Mesenchymal stem cell (in vitro differentiated cells and primary cell): Measurements from ENCODE around the gene FBXW11.

Source experiments
- DNase-seq: peaks from one replicate; pipeline ENCODE4 v3.0.0-alpha.2; 2013
- H2AFZ ChIP-seq: one replicate; pipeline ENCODE4 v1.6.1; 2013; ENCODE audit warnings: low read depth, mild to moderate bottlenecking, control low read depth, inconsistent platforms, low read length, moderate library complexity
- H2AK5ac ChIP-seq: 2 replicates; pipeline ENCODE4 v1.6.1; 2013; ENCODE audit warnings: low read length, moderate library complexity, mild to moderate bottlenecking, inconsistent platforms; ENCODE audit not compliant: severe bottlenecking
- H2BK120ac ChIP-seq: one replicate; pipeline ENCODE4 v1.6.1; 2013; ENCODE audit warnings: low read depth, mild to moderate bottlenecking, inconsistent platforms, low read length, moderate library complexity
- H2BK12ac ChIP-seq, 2 experiments: one replicate each; pipeline ENCODE4 v1.6.1; 2013; ENCODE audit warnings: inconsistent platforms in 2 of 2, low read length in 2 of 2, mild to moderate bottlenecking in 2 of 2, moderate library complexity in 2 of 2, control low read depth in 1 of 2
- H2BK15ac ChIP-seq: one replicate; pipeline ENCODE4 v1.6.1; 2013; ENCODE audit warnings: mild to moderate bottlenecking, low read depth, inconsistent platforms; ENCODE audit not compliant: poor library complexity, severe bottlenecking
- H2BK5ac ChIP-seq: 2 replicates; pipeline ENCODE4 v1.6.1; 2013; ENCODE audit warnings: low read depth, mild to moderate bottlenecking, low read length, control low read depth, inconsistent platforms; ENCODE audit not compliant: poor library complexity, severe bottlenecking
- H3K14ac ChIP-seq, 2 experiments: one replicate each; pipeline ENCODE4 v1.6.1; 2013; ENCODE audit warnings: inconsistent platforms in 2 of 2, low read length in 2 of 2, control low read depth in 1 of 2, mild to moderate bottlenecking in 1 of 2, moderate library complexity in 1 of 2
- H3K18ac ChIP-seq, 2 experiments: one replicate each; pipeline ENCODE4 v1.6.1; 2013; ENCODE audit warnings: inconsistent platforms in 2 of 2, low read length in 2 of 2, control low read depth in 1 of 2, low read depth in 1 of 2, mild to moderate bottlenecking in 1 of 2
- H3K23ac ChIP-seq, 2 experiments: one replicate each; pipeline ENCODE4 v1.6.1; 2013; ENCODE audit warnings: inconsistent platforms in 2 of 2, low read length in 2 of 2, mild to moderate bottlenecking in 2 of 2, moderate library complexity in 2 of 2, control low read depth in 1 of 2
- H3K27ac ChIP-seq: 2 replicates; pipeline ENCODE4 v1.5.1; 2013; ENCODE audit warnings: mild to moderate bottlenecking, moderate library complexity, low read length, control low read depth, inconsistent platforms; ENCODE audit not compliant: poor library complexity, severe bottlenecking
- H3K27me3 ChIP-seq, 2 experiments: 2 replicates each; pipeline versions ENCODE4 v1.6.1 to v1.7.0; 2013; ENCODE audit warnings: low read length in 2 of 2, mild to moderate bottlenecking in 2 of 2, moderate library complexity in 2 of 2, control low read depth in 1 of 2, inconsistent platforms in 1 of 2; ENCODE audit not compliant: control insufficient read depth in 1 of 2, insufficient read depth in 1 of 2
- H3K36me3 ChIP-seq, 2 experiments: 2 replicates each; pipeline versions ENCODE4 v1.6.1 to v1.7.0; 2013; ENCODE audit warnings: low read length in 2 of 2, control low read depth in 1 of 2, inconsistent platforms in 1 of 2, low read depth in 1 of 2, mild to moderate bottlenecking in 1 of 2; ENCODE audit not compliant: insufficient read depth in 2 of 2, control insufficient read depth in 1 of 2
- H3K4ac ChIP-seq, 2 experiments: one replicate each; pipeline ENCODE4 v1.6.1; 2013; ENCODE audit warnings: inconsistent platforms in 2 of 2, low read length in 2 of 2, mild to moderate bottlenecking in 2 of 2, moderate library complexity in 2 of 2, control low read depth in 1 of 2, low read depth in 1 of 2
- H3K4me1 ChIP-seq: 2 replicates; pipeline ENCODE4 v1.6.1; 2013; ENCODE audit warnings: low read depth, low read length, control low read depth; ENCODE audit not compliant: control insufficient read depth, insufficient read depth
- H3K4me2 ChIP-seq: 2 replicates; pipeline ENCODE4 v1.6.1; 2013; ENCODE audit warnings: low read length, mild to moderate bottlenecking, inconsistent platforms; ENCODE audit not compliant: poor library complexity, severe bottlenecking
- H3K4me3 ChIP-seq, 2 experiments: 2 replicates each; pipeline versions ENCODE4 v1.5.1 to v1.7.0; 2013; ENCODE audit warnings: low read length in 2 of 2, mild to moderate bottlenecking in 2 of 2, control low read depth in 1 of 2, low read depth in 1 of 2; ENCODE audit not compliant: insufficient read depth in 1 of 2
- H3K79me1 ChIP-seq: replicated peaks from 2 replicates; pipeline ENCODE4 v1.6.1; 2013; ENCODE audit warnings: mild to moderate bottlenecking, control low read depth, low read length, inconsistent platforms; ENCODE audit not compliant: poor library complexity, severe bottlenecking
- H3K9ac ChIP-seq: 2 replicates; pipeline ENCODE4 v1.7.0; 2013; ENCODE audit warnings: mild to moderate bottlenecking, low read length, moderate library complexity
- H3K9me3 ChIP-seq: 2 replicates; pipeline ENCODE4 v1.7.0; 2013; ENCODE audit warnings: mild to moderate bottlenecking, low read length; ENCODE audit not compliant: control insufficient read depth
- H4K8ac ChIP-seq: one replicate; pipeline ENCODE4 v1.6.1; 2013; ENCODE audit warnings: inconsistent platforms, mild to moderate bottlenecking, low read length, moderate library complexity
- H4K91ac ChIP-seq: one replicate; pipeline ENCODE4 v1.6.1; 2013; ENCODE audit warnings: mild to moderate bottlenecking, low read length, inconsistent platforms
- WGBS: methylation state at CpG from one replicate; pipeline ENCODE4 v1.1.7; 2013; ENCODE audit warnings: mixed read lengths; 5-methylcytosine and 5-hydroxymethylcytosine counted together

The FBXW11 gene

DNA sequence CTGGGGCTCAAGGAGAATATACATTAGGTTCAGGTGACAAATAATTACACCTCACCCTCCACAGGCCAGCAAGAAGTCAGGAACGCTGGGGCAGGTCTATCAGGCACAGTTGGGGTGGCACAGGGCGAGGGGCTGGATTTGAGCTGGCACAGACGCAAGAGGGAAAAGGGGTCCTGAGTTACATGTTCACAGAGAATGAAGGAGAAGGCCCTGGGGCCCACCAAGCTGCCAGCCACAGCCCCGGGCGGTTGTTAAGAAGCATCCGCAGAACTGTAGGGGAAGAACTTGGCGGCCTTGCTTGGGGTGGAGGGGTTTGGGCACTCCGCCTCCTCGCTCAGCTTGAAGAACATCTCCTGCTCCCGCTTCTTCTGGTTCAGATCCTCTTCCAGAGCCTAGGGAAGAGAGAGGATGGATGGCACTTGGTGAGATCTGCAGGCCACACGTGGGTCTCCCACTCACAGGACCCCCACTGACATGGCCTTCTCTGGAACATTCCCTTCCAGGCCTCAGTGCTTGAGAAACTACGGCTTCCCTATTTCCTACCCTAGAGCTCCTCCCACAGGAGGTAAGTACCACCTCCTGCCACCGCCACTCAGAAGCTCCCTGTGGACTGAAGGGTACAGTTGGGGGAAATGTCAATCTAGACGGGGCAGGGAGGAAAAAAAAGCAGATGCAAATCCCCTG lies 38.3 kb upstream of the FBXW11 start:
- no peak overlapping the region for H2AFZ ChIP-seq
- peaks cover 12% of the 10 kb centered on the region for H3K79me1 ChIP-seq
- no peak overlapping the region for H3K4me3 ChIP-seq
- H3K27me3 ChIP-seq, result no peaks in the 10 kb centered on the region
- H3K36me3 ChIP-seq, result peaks cover 48 to 56% of the 10 kb centered on the region in 2 experiments
- H3K4ac ChIP-seq, result no peak overlapping the region
- no peak overlapping the region for H2BK12ac ChIP-seq
- H3K18ac ChIP-seq, result no peak overlapping the region
- no peak overlapping the region for H4K8ac ChIP-seq
- DNase-seq, result no peak
- WGBS, result 82% methylated on average over 12 of the region's 14 CpGs
- H3K23ac ChIP-seq, result no peak overlapping the region
- no peak overlapping the region for H2BK5ac ChIP-seq
- H3K27ac ChIP-seq, result no peak overlapping the region
- H3K4me2 ChIP-seq, result no peak overlapping the region
- no peak overlapping the region for H3K14ac ChIP-seq
- peaks cover 2% of the 10 kb centered on the region for H3K4me1 ChIP-seq
- no peak overlapping the region for H2AK5ac ChIP-seq
- H4K91ac ChIP-seq, result no peak overlapping the region
- H3K9me3 ChIP-seq, result no peaks in the 10 kb centered on the region
- no peak overlapping the region for H2BK15ac ChIP-seq
- no peak overlapping the region for H2BK120ac ChIP-seq
- no peak overlapping the region for H3K9ac ChIP-seq

DNA sequence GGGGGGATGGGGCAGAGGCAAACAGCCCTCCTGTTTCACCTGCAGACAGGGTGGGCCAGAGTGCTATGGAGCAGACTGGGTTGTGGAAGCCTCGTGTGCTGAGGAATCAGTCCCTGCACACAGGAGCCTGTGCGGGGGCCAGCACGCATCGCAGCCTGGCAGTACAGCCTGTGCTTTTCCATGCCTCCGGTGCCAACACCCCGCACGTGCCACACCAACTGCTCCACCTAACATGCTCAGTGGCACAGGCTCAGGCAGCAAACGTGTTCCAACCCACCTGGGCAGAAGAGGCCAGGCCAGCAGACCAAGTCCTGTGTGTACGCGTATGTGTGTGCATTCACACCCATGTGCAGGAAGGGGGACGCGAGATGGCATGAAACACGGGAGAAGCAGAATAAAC lies 37.4 kb upstream of the FBXW11 start:
- no peaks in the 10 kb centered on the region for H3K9me3 ChIP-seq
- WGBS, result 95% methylated on average over 10 of the region's 13 CpGs
- H3K4me1 ChIP-seq, result peaks cover 2% of the 10 kb centered on the region
- no peak overlapping the region for H4K8ac ChIP-seq
- no peaks in the 10 kb centered on the region for H3K27me3 ChIP-seq
- peaks cover 41 to 47% of the 10 kb centered on the region in 2 experiments for H3K36me3 ChIP-seq
- no peak overlapping the region for H2BK12ac ChIP-seq
- H3K4ac ChIP-seq, result no peak overlapping the region
- H2AFZ ChIP-seq, result no peak overlapping the region
- H3K27ac ChIP-seq, result no peak overlapping the region
- no peak overlapping the region for H3K14ac ChIP-seq
- H2BK15ac ChIP-seq, result no peak overlapping the region
- no peak overlapping the region for H3K4me2 ChIP-seq
- H3K23ac ChIP-seq, result no peak overlapping the region
- no peak overlapping the region for H3K9ac ChIP-seq
- H2AK5ac ChIP-seq, result no peak overlapping the region
- H2BK120ac ChIP-seq, result no peak overlapping the region
- DNase-seq, result no peak
- no peak overlapping the region for H4K91ac ChIP-seq
- H3K4me3 ChIP-seq, result no peak overlapping the region
- no peak overlapping the region for H2BK5ac ChIP-seq
- H3K79me1 ChIP-seq, result peaks cover 7% of the 10 kb centered on the region
- no peak overlapping the region for H3K18ac ChIP-seq

DNA sequence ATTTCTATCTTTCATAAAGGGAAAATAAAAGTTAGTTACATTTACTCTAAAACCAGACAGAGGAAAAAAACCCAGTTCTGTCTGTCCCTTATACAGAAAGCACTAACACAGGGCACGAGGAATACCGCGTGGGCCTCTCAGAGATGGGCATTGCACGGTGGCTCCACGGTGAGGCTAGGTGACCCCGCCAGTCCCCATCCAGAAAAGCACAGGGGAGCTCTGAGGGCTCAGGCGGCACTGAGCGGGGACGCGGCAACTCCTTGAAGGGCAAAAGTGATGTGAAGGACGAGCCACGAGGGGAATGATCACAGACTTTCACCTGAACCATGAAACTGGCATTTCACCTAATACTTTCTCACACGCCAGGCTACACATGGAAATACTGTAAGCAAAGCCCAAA lies 35.7 kb upstream of the FBXW11 start:
- Histone ChIP-seq H3K9me3 (no peaks in the 10 kb centered on the region), H2AFZ (no peak overlapping the region), H2BK5ac (no peak overlapping the region), H2BK12ac (no peak overlapping the region), H3K4me3 (no peak overlapping the region), H3K14ac (no peak overlapping the region), H3K23ac (no peak overlapping the region), H2AK5ac (no peak overlapping the region), H3K4me1 (peaks cover 2% of the 10 kb centered on the region), H3K27me3 (no peaks in the 10 kb centered on the region), H3K9ac (no peak overlapping the region), H4K91ac (no peak overlapping the region), H2BK15ac (no peak overlapping the region), H3K4me2 (no peak overlapping the region), H3K27ac (no peak overlapping the region), H3K18ac (no peak overlapping the region), H3K79me1 (peaks cover 2% of the 10 kb centered on the region), H4K8ac (no peak overlapping the region), H3K36me3 (peaks cover 29 to 33% of the 10 kb centered on the region in 2 experiments), H3K4ac (no peak overlapping the region), H2BK120ac (no peak overlapping the region)
- 95% methylated on average over 13 of the region's 13 CpGs for WGBS
- DNase-seq, result no peak

DNA sequence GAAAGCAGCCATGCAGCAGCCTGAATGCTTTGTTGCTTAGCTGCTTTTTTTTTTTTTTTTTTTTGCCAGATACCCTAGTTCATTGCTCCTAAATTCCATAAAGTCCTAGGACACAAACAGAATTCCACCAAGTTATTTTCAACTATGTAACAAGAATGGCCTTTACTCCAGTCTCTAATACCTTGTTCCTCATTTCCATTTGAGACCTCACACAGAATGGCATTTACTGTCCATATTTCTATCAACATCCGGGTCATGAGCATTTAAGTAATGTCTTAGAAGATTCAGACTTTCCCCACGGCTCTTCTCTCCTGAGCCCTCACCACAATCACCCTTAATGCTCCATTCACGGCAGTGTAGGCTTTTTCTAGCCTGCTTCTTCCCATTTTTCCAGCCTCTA lies 31.7 kb upstream of the FBXW11 start:
- H3K4me2 ChIP-seq, result no peak overlapping the region
- H3K79me1 ChIP-seq, result no peaks in the 10 kb centered on the region
- H3K27me3 ChIP-seq, result no peaks in the 10 kb centered on the region
- H2BK120ac ChIP-seq, result no peak overlapping the region
- H2BK5ac ChIP-seq, result no peak overlapping the region
- H3K9me3 ChIP-seq, result no peaks in the 10 kb centered on the region
- no peak overlapping the region for H3K27ac ChIP-seq
- no peak overlapping the region for H3K23ac ChIP-seq
- no peak overlapping the region for H4K91ac ChIP-seq
- no peak overlapping the region for H3K4me3 ChIP-seq
- 95% methylated on average over 3 of the region's 3 CpGs for WGBS
- H3K36me3 ChIP-seq, result peaks cover under 1 to 7% of the 10 kb centered on the region in 2 experiments
- DNase-seq, result no peak
- no peaks in the 10 kb centered on the region for H3K4me1 ChIP-seq
- H3K4ac ChIP-seq, result no peak overlapping the region
- H3K9ac ChIP-seq, result no peak overlapping the region
- H2AFZ ChIP-seq, result no peak overlapping the region
- H3K18ac ChIP-seq, result no peak overlapping the region
- H4K8ac ChIP-seq, result no peak overlapping the region
- no peak overlapping the region for H2BK12ac ChIP-seq
- H2AK5ac ChIP-seq, result no peak overlapping the region
- H2BK15ac ChIP-seq, result no peak overlapping the region
- no peak overlapping the region for H3K14ac ChIP-seq
